Gastrocnemius medialis (tissue), 4 donors: ENCODE measurements around the gene LCN9. TPM values are rescaled to one million over a fixed set of nuclear protein-coding genes. Genes with fewer than 3 reads are reported as not detected.
"Not testable (repeated sequence)": the region's sequence is repeated elsewhere in the genome, so short reads cannot be mapped to it uniquely, and the experiment has no call there.

Source experiments
- ATAC-seq, 2 donors: fragments of 150-250 bp; one replicate each; pipeline ENCODE4 v1.9.1; 2016
- DNase-seq, 2 donors: peaks; one replicate each; pipeline ENCODE4 v3.0.0-alpha.2; 2019
- H3K27ac ChIP-seq, 4 donors: fragments of 200-600 bp; sonication (generic); 1 replicate in 1 of 4; 2 replicates in 3 of 4; pipeline ENCODE4 v1.5.1; 2016 to 2018; ENCODE audit warnings: mild to moderate bottlenecking in 2 of 4, moderate library complexity in 1 of 4
- H3K27me3 ChIP-seq, 3 donors: fragments of 200-600 bp; sonication (generic) in 2 of 3; 1 replicate in 1 of 3; 2 replicates in 2 of 3; pipeline versions ENCODE4 v1.5.1 to v1.6.0; 2016 to 2019; ENCODE audit warnings: mild to moderate bottlenecking in 1 of 3, moderate library complexity in 1 of 3
- H3K36me3 ChIP-seq, 2 donors: fragments of 200-600 bp; sonication (generic) in 1 of 2; one replicate each; pipeline ENCODE4 v1.5.1; 2017 to 2018
- H3K4me1 ChIP-seq, 2 donors: fragments of 200-600 bp; sonication (generic) in 1 of 2; one replicate each; pipeline ENCODE4 v1.5.1; 2016 to 2017; ENCODE audit warnings: mild to moderate bottlenecking in 2 of 2
- H3K4me3 ChIP-seq, 4 donors: fragments of 200-600 bp; sonication (generic) in 3 of 4; 1 replicate in 1 of 4; 2 replicates in 3 of 4; pipeline ENCODE4 v1.5.1; 2016 to 2019; ENCODE audit warnings: mild to moderate bottlenecking in 2 of 4
- H3K9me3 ChIP-seq, 3 donors: fragments of 200-600 bp; sonication (generic) in 2 of 3; 1 replicate in 1 of 3; 2 replicates in 2 of 3; pipeline ENCODE4 v1.5.1; 2016 to 2019
- CTCF ChIP-seq, 5 experiments: fragments of 450-650 bp in 3 of 5; fragments of 200-600 bp in 2 of 5; sonication (generic) in 2 of 5; IDR thresholded peaks in 4 of 5; conservative IDR thresholded peaks in 1 of 5; 1 replicate in 4 of 5; 2 replicates in 1 of 5; pipeline ENCODE4 v1.5.1; 2016 to 2019; ENCODE audit warnings: antibody characterized with exemption in 5 of 5, mild to moderate bottlenecking in 3 of 5, moderate library complexity in 3 of 5
- POLR2A ChIP-seq, 2 donors: fragments of 450-650 bp; IDR thresholded peaks; one replicate each; pipeline ENCODE4 v1.6.1; 2017; ENCODE audit warnings: antibody characterized with exemption in 2 of 2, mild to moderate bottlenecking in 2 of 2, moderate library complexity in 2 of 2
- in situ Hi-C, 4 donors: fragments of 200-750 bp; cut with MboI; loops; one replicate each; pipeline versions ENCODE4 v1.15.0 to v1.8.0; 2017; ENCODE audit warnings: low sequenced_read_pairs in 4 of 4
- intact Hi-C: fragments of 100-400 bp; cut with DNase I; formaldehyde crosslinking; loops from one replicate; pipeline ENCODE4 v1.15.1; 2023; ENCODE audit warnings: low total_unique reads
- total RNA-seq, 4 donors: library from RNA; depleted of rRNA; stranded (reverse); fragments of >200 nt; gene quantifications; one replicate each; pipeline versions ENCODE4 v1.1.0 to v1.2.3, GENCODE V29; 2016

The LCN9 gene
- total RNA-seq, 4 donors from 2014 or later: not detected

- no peaks in the 10 kb centered on the region for H3K4me1 ChIP-seq
- H3K27ac ChIP-seq: no peak overlapping the region
- peaks cover 4 to 17% (median 11%) of the 10 kb centered on the region in 3 donors for H3K27me3 ChIP-seq
- no peaks in the 10 kb centered on the region for H3K36me3 ChIP-seq
- no peaks in the 10 kb centered on the region for H3K9me3 ChIP-seq
- DNase-seq (no peak), ATAC-seq (no peak)
- no peak overlapping the region for H3K4me3 ChIP-seq
- in situ Hi-C loops (no loop called here), intact Hi-C loops (loop anchor here (2.0 kb wide), 1 partner anchor 20 kb away; no protein-coding TSS in a partner anchor)
- TF ChIP-seq CTCF (IDR thresholded peaks at IDR 0.05 in 4 of 5, conservative IDR thresholded peaks at IDR 0.05 in 1 of 5) (no peak), POLR2A (IDR thresholded peaks at IDR 0.05) (no peak)
Measured at GRCh38 chr9:135670721-135671590, 7.8 kb downstream of the LCN9 start.

- H3K27ac ChIP-seq: no peak overlapping the region
- intact Hi-C loops: loop anchor here (2.0 kb wide), 1 partner anchor 19 kb away; no protein-coding TSS in a partner anchor
- no peak overlapping the region for H3K4me3 ChIP-seq
- TF ChIP-seq POLR2A (IDR thresholded peaks at IDR 0.05): no peak
- no peak for TF ChIP-seq CTCF (IDR thresholded peaks at IDR 0.05 in 4 of 5, conservative IDR thresholded peaks at IDR 0.05 in 1 of 5)
- ATAC-seq: no peak
- no peak for DNase-seq
- H3K4me1 ChIP-seq: no peaks in the 10 kb centered on the region
- in situ Hi-C loops: no loop called here
- no peaks in the 10 kb centered on the region for H3K9me3 ChIP-seq
- H3K27me3 ChIP-seq: peaks cover 4 to 17% (median 11%) of the 10 kb centered on the region in 3 donors
- H3K36me3 ChIP-seq: no peaks in the 10 kb centered on the region
Measured at GRCh38 chr9:135671591-135672041, 8.5 kb downstream of the LCN9 start.

- DNase-seq, intact Hi-C loops: not testable (repeated sequence)
Measured at GRCh38 chr9:135672786-135673185, 9.7 kb downstream of the LCN9 start.

GRCh38 chr9:135673941-135674340, 10.8 kb downstream of the LCN9 start:
- H3K27me3 ChIP-seq: peaks cover 4 to 17% (median 11%) of the 10 kb centered on the region in 3 donors

More at GRCh38 chr9:135672786-135673185, 9.7 kb downstream of the LCN9 start:
- H3K27ac ChIP-seq, in situ Hi-C loops, H3K9me3 ChIP-seq, H3K4me3 ChIP-seq, H3K4me1 ChIP-seq, H3K36me3 ChIP-seq, ATAC-seq: not testable (repeated sequence)
- peaks cover 4 to 17% (median 11%) of the 10 kb centered on the region in 3 donors for H3K27me3 ChIP-seq

More at GRCh38 chr9:135673941-135674340, 10.8 kb downstream of the LCN9 start:
- H3K27ac ChIP-seq: no peak overlapping the region
- no peak overlapping the region for H3K4me3 ChIP-seq
- DNase-seq: no peak
- no peaks in the 10 kb centered on the region for H3K4me1 ChIP-seq
- intact Hi-C loops (no loop called here), in situ Hi-C loops (no loop called here)
- no peaks in the 10 kb centered on the region for H3K9me3 ChIP-seq
- no peak for TF ChIP-seq POLR2A (IDR thresholded peaks at IDR 0.05)
- no peak for TF ChIP-seq CTCF (IDR thresholded peaks at IDR 0.05 in 4 of 5, conservative IDR thresholded peaks at IDR 0.05 in 1 of 5)
- no peaks in the 10 kb centered on the region for H3K36me3 ChIP-seq
- ATAC-seq: no peak
